Measurements from ENCODE around the gene ABCA5. TPM values are rescaled to one million over a fixed set of nuclear protein-coding genes. Genes with fewer than 3 reads are reported as not detected.
A peak's percentile ranks its signal among the peaks of the same experiment; 100 is the strongest.

The ABCA5 gene
- total and polyA plus RNA-seq, 2 of the 13 experiments (the other 11 are each of a cell fraction or from before 2014, with no cell fraction given), result 9.7 to 10.1 TPM

- ChIA-PET POLR2A (no interaction called here), CTCF (ENCODE audit: low intra/inter-chr PET ratio, low total read pairs) (no interaction called here)
These were observed 24.3 kb downstream of the ABCA5 start for GRCh38 chr17:69302682-69303081.

More at GRCh38 chr17:69302682-69303081, 24.3 kb downstream of the ABCA5 start:
- H3K4me1 ChIP-seq (ENCODE audit: insufficient read depth, low read length), result no peaks in the 10 kb centered on the region
- H3K79me2 ChIP-seq (ENCODE audit: insufficient read depth, low read length), result no peaks in the 10 kb centered on the region
- H4K20me1 ChIP-seq (ENCODE audit: insufficient read depth, low read length), result no peaks in the 10 kb centered on the region
- H3K9ac ChIP-seq (ENCODE audit: insufficient read depth, low read depth, low read length), result no peak overlapping the region
- DNase-seq (ENCODE audit: low spot score) (no peak), ATAC-seq (no peak), FAIRE-seq (no peak)
- WGBS (ENCODE audit: low lambda C conversion rate), result 59% methylated on average over 1 of the region's 1 CpG
- no peaks in the 10 kb centered on the region for H3K27me3 ChIP-seq (ENCODE audit: control insufficient read depth in 1 of 2, insufficient read depth in 2 of 2, low read length in 2 of 2)
- intact Hi-C loops (cut with micrococcal nuclease; ENCODE audit: unreplicated experiment) (no loop called here), in situ Hi-C loops (cut with HindIII; ENCODE audit: extremely low pct_ligation_motif_present, low pct_unique_long_range_greater_than_20kb) (no loop called here)
- BruUV-seq (replicated peaks), result no TSS peak
- no peaks in the 10 kb centered on the region for H3K36me3 ChIP-seq (replicated peaks in 1 of 2; ENCODE audit: control insufficient read depth in 1 of 2, insufficient read depth in 2 of 2, low read length in 2 of 2)
- no peak overlapping the region for H3K4me3 ChIP-seq (replicated peaks in 1 of 3; ENCODE audit: insufficient read depth in 1 of 3, low read depth in 2 of 3, low read length in 3 of 3)
- no peaks in the 10 kb centered on the region for H3K9me3 ChIP-seq (ENCODE audit: low read length)
- H3K4me2 ChIP-seq (ENCODE audit: low read depth, low read length), result no peak overlapping the region
- H2AFZ ChIP-seq (ENCODE audit: low read length), result no peak overlapping the region
- TF ChIP-seq TBP (CRISPR knock-in tag; IDR thresholded peaks at IDR 0.05) (no peak), MAFF (IDR thresholded peaks at IDR 0.05; ENCODE audit: low read depth, low read length) (peak; percentile 7; the same call in 1 of the 2 replicates), MEIS1 (CRISPR knock-in tag; IDR thresholded peaks at IDR 0.05; ENCODE audit: borderline replicate concordance) (no peak), ZNF224 (CRISPR knock-in tag; IDR thresholded peaks at IDR 0.05) (no peak), SOX13 (IDR thresholded peaks at IDR 0.05) (no peak), SOX13 (CRISPR knock-in tag; conservative IDR thresholded peaks at IDR 0.05 in 1 of 2, IDR thresholded peaks at IDR 0.05 in 1 of 2) (no peak), BCL3 (CRISPR knock-in tag; IDR thresholded peaks at IDR 0.05) (no peak), MAFK (conservative IDR thresholded peaks at IDR 0.05 in 1 of 2, IDR thresholded peaks at IDR 0.05 in 1 of 2; ENCODE audit: low read length in 2 of 2) (peak; percentile 13 to 66; a peak in 2 of 4 replicates), ZNF841 (CRISPR knock-in tag; IDR thresholded peaks at IDR 0.05; ENCODE audit: borderline replicate concordance) (no peak), E2F5 (CRISPR knock-in tag; conservative IDR thresholded peaks at IDR 0.05) (no peak), YEATS4 (CRISPR knock-in tag; IDR thresholded peaks at IDR 0.05; ENCODE audit: borderline replicate concordance) (no peak), ZNF251 (CRISPR knock-in tag; IDR thresholded peaks at IDR 0.05) (no peak), TAF15 (IDR thresholded peaks at IDR 0.05; ENCODE audit: low read depth, low read length, poor library complexity, severe bottlenecking) (no peak)
- H3K27ac ChIP-seq (ENCODE audit: extremely low read length, insufficient read depth, low read length), result no peak overlapping the region
